Measurements from ENCODE around the gene CYSLTR2. TPM values are rescaled to one million over a fixed set of nuclear protein-coding genes. Genes with fewer than 3 reads are reported as not detected.

CYSLTR2 gene
- polyA plus RNA-seq, 1 experiment: not detected

DNA sequence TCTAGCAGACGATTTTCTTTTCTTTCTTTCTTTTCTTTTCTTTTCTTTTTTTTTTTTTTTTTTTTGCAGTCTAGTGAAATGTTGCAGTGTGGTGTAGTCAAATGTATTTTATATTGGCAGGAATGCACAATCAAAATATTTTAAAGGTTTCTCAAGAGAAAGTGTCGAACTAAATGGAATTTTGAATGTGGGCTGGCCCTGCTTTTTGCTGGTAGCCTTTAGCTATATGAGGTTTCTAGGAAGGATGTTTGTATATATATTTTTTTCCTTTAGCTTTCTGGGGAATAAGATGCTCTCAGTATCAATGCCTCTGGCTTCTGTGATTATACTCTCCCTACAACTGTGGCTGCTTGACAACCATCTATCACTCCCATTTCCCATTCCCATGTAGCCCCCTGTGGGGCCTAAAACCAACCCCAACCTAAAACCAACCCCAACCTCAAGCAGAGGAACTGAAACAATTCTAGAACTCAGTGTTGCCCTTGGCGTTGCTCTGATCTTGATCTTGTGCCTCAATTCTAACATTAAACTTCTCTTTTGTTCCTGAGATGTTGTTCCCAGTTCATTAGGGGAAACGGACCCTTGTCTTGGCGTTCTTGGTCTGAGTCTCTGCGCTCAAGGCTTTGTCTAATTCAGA lies 27.1 kb downstream of the CYSLTR2 start:
- ChIA-PET POLR2A (no interaction called here), CTCF (no interaction called here)
- Histone ChIP-seq H3K9me3 (ENCODE audit: control insufficient read depth, insufficient read depth, low read length) (no peaks in the 10 kb centered on the region), H3K4me3 (ENCODE audit: low read depth, low read length) (no peak overlapping the region), H3K27me3 (ENCODE audit: control insufficient read depth, insufficient read depth, low read length) (peaks cover 7% of the 10 kb centered on the region), H3K27ac (ENCODE audit: low read depth, low read length) (no peak overlapping the region)
- DNase-seq (ENCODE audit: low read depth, low spot score): no peak
- TF ChIP-seq, protein P1, sequence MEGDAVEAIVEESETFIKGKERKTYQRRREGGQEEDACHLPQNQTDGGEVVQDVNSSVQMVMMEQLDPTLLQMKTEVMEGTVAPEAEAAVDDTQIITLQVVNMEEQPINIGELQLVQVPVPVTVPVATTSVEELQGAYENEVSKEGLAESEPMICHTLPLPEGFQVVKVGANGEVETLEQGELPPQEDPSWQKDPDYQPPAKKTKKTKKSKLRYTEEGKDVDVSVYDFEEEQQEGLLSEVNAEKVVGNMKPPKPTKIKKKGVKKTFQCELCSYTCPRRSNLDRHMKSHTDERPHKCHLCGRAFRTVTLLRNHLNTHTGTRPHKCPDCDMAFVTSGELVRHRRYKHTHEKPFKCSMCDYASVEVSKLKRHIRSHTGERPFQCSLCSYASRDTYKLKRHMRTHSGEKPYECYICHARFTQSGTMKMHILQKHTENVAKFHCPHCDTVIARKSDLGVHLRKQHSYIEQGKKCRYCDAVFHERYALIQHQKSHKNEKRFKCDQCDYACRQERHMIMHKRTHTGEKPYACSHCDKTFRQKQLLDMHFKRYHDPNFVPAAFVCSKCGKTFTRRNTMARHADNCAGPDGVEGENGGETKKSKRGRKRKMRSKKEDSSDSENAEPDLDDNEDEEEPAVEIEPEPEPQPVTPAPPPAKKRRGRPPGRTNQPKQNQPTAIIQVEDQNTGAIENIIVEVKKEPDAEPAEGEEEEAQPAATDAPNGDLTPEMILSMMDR (IDR thresholded peaks at IDR 0.05; ENCODE audit: low read depth, low read length): no peak

GRCh38 chr13:48681905-48682304 lies 28.2 kb downstream of the CYSLTR2 start:
- no peak for DNase-seq (ENCODE audit: low read depth, low spot score)
- CTCF ChIA-PET: no interaction called here

GRCh38 chr13:48682436-48682835 lies 28.7 kb downstream of the CYSLTR2 start:
- ChIA-PET CTCF (interaction anchor here (0.6 kb wide), 1 partner anchor 9 kb away, joined by 3 read pairs; no protein-coding TSS in a partner anchor), POLR2A (no interaction called here)
- peaks cover 7% of the 10 kb centered on the region for H3K27me3 ChIP-seq (ENCODE audit: control insufficient read depth, insufficient read depth, low read length)
- H3K27ac ChIP-seq (ENCODE audit: low read depth, low read length): no peak overlapping the region
- TF ChIP-seq, protein P1 (IDR thresholded peaks at IDR 0.05; ENCODE audit: low read depth, low read length): no peak
- H3K4me3 ChIP-seq (ENCODE audit: low read depth, low read length): no peak overlapping the region
- DNase-seq (ENCODE audit: low read depth, low spot score): no peak
- no peaks in the 10 kb centered on the region for H3K9me3 ChIP-seq (ENCODE audit: control insufficient read depth, insufficient read depth, low read length)

More at GRCh38 chr13:48681905-48682304, 28.2 kb downstream of the CYSLTR2 start:
- no peak overlapping the region for H3K4me3 ChIP-seq (ENCODE audit: low read depth, low read length)
- H3K27me3 ChIP-seq (ENCODE audit: control insufficient read depth, insufficient read depth, low read length): peaks cover 7% of the 10 kb centered on the region
- H3K9me3 ChIP-seq (ENCODE audit: control insufficient read depth, insufficient read depth, low read length): no peaks in the 10 kb centered on the region
- H3K27ac ChIP-seq (ENCODE audit: low read depth, low read length): no peak overlapping the region
- POLR2A ChIA-PET: no interaction called here
- TF ChIP-seq, protein P1 (IDR thresholded peaks at IDR 0.05; ENCODE audit: low read depth, low read length): no peak

GRCh38 chr13:48686636-48687210 lies 33.0 kb downstream of the CYSLTR2 start:
- H3K9me3 ChIP-seq (ENCODE audit: control insufficient read depth, insufficient read depth, low read length): no peaks in the 10 kb centered on the region
- CTCF ChIA-PET: no interaction called here

DNA sequence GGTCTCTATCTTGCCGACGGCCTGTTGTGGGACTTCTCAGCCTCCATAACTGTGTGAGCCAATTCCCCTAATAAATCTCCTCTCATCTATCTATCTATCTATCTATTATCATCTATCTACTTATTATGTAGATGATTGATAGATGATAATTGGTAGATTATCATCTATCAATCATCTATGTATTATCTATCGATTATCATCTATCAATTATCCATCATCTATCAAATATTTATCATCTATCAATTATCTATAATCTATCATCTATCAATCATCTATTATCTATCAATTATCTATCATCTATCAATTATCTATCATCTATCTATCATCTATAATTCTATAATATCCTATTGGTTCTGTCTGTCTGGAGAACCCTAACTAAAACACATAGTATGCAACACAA lies 33.5 kb downstream of the CYSLTR2 start:
- Histone ChIP-seq H3K27ac (ENCODE audit: low read depth, low read length) (no peak overlapping the region), H3K4me3 (ENCODE audit: low read depth, low read length) (no peak overlapping the region), H3K27me3 (ENCODE audit: control insufficient read depth, insufficient read depth, low read length) (no peaks in the 10 kb centered on the region), H3K9me3 (ENCODE audit: control insufficient read depth, insufficient read depth, low read length) (no peaks in the 10 kb centered on the region)
- ChIA-PET POLR2A (no interaction called here), CTCF (no interaction called here)
- no peak for DNase-seq (ENCODE audit: low read depth, low spot score)
- TF ChIP-seq, protein P1 (IDR thresholded peaks at IDR 0.05; ENCODE audit: low read depth, low read length): no peak

More at GRCh38 chr13:48686636-48687210, 33.0 kb downstream of the CYSLTR2 start:
- no peak overlapping the region for H3K4me3 ChIP-seq (ENCODE audit: low read depth, low read length)
- DNase-seq (ENCODE audit: low read depth, low spot score): no peak
- POLR2A ChIA-PET: no interaction called here
- H3K27ac ChIP-seq (ENCODE audit: low read depth, low read length): no peak overlapping the region
- no peaks in the 10 kb centered on the region for H3K27me3 ChIP-seq (ENCODE audit: control insufficient read depth, insufficient read depth, low read length)
- TF ChIP-seq, protein P1 (IDR thresholded peaks at IDR 0.05; ENCODE audit: low read depth, low read length): no peak
